GM21737 (cell line): ENCODE measurements around the gene TMEM117.

ENCODE experiments used
- ATAC-seq: cut with Tn5 transposase; IDR thresholded peaks from one replicate; pipeline ENCODE4 v1.9.1; 2021; ENCODE audit warnings: mild to moderate bottlenecking, moderate library complexity; ENCODE audit not compliant: unreplicated experiment

Gene TMEM117

DNA sequence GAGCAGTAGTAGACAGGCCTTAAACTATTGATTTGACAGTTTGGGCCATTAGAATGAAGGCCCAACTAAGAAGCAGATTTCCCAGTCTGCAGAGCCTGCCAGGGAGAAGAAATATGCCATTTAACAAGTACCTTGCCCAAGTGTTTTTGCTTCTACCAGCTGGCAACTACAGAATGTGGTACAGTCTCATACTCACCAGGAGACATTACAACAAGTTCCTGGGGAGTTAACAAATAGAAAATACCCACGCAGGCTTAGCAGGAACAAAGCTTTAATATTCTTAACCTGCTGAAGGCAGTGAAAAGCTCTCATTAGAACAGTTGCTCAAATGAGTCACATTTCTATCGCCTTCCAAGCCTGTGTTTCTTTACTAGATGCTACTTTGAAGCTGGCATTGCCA, 241.0 kb downstream of the TMEM117 start:
- no peak for ATAC-seq

- no peak for ATAC-seq
Observed at GRCh38 chr12:44077294-44077693, 241.4 kb downstream of the TMEM117 start.

DNA sequence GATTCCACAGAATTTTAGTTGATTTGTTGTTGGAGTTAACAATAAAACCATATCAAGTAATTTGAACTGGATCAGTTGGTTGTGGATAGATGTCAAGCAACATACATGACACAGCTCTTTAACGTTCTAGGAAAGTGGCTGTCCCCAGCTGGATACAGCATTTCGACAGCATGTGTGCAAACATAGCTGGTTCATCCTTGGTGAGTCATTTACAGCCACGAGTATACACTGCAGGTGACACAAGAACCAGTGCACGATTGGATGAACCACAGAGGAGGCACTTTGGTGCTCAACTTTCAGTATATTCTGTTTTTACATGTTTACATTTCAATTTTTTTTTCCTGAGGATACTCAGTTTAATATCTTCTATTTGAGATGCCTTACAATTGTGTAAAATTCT, 242.4 kb downstream of the TMEM117 start:
- no peak for ATAC-seq

GRCh38 chr12:44088647-44089046, 252.8 kb downstream of the TMEM117 start:
- ATAC-seq, result no peak

DNA sequence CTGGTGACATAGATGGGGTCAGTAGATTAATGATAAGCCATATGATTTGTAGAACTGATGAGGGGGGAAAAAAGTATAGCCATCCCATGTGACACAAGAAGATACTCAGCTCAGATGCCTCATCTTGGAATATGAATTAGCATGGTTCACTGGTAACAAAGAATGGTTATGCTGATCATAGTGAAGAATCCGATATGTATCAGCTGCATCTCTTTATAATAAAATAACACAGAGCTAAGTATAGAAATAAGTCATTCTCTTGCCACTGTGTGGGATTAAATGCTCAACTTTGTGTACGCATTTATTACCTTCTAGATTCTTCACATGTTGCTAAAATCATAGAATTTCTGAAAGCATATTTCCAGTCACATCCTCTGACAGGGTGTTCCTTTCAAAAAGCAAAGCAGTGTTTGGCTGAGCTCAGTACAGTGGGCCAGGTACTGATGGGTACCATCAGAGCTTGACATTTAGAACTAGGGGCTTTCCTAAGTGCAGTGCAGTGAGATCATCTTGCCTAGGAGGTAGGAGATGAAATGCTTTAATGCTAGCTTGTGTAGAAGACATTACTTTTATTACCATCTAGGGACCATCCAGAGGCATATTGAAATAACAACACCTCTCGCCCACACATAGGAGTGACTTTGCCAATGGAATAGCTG, 256.2 kb downstream of the TMEM117 start:
- ATAC-seq, result no peak

DNA sequence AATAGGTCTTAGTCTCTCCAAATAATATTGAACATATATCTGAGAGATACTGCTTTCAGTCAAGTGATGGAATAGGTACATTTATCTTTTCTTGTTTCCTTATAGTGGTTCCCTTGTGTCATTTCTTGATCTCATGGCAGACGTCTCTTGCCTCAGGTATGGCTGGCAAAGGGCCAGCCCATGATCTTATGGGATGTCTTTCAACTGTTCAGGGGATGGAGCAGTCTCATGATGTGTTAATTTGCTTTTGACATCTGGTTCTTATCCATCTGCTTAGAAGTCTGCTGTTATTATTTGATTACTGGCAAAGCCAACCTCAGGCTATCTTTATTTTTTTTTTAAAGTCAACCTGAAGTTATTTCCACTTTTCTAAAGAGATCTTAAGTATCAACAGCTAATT, 262.9 kb downstream of the TMEM117 start:
- no peak for ATAC-seq

- no peak for ATAC-seq
Observed at GRCh38 chr12:44099486-44099885, 263.6 kb downstream of the TMEM117 start.

GRCh38 chr12:44100264-44100663, 264.4 kb downstream of the TMEM117 start:
- ATAC-seq, result no peak

DNA sequence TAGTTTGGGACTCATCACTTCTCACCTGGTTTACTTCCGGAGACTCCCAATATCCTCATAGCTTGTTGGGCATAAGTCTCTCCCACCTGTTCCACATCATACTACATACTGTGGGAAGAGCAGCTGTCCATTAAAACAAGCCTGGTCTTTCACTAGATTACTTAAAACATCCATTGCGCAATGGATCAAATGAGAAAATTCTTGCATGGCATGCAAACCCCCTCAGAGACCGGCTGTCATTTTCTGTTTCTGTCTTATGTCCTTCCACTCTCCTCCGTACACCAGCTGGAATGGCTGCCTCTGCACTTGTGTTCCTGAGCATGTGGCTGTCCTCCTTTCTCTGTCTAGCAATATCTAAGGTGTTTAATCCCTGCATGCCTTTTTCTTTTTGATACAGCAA, 265.6 kb downstream of the TMEM117 start:
- no peak for ATAC-seq

- no peak for ATAC-seq
Observed at GRCh38 chr12:44114906-44115305, 279.0 kb downstream of the TMEM117 start.

DNA sequence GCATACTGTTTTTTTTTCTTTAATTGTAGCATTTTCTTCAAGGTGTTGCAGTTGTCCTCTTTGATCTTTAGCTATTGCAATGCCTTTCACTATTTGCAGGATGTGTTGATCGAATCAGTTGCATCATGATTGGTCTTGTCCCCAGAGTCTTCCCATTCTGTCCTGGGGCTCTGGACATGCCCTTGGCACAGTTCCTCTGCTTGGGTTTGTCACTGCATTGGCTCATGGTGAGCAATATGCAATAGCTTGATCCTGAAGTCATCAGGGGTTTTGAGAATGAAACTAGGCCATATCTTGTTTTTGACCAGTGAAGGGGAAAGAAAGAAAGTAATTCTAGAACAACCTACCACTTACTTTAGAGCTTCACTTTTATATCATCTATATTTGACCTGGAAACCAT, 281.5 kb downstream of the TMEM117 start:
- ATAC-seq, result no peak

DNA sequence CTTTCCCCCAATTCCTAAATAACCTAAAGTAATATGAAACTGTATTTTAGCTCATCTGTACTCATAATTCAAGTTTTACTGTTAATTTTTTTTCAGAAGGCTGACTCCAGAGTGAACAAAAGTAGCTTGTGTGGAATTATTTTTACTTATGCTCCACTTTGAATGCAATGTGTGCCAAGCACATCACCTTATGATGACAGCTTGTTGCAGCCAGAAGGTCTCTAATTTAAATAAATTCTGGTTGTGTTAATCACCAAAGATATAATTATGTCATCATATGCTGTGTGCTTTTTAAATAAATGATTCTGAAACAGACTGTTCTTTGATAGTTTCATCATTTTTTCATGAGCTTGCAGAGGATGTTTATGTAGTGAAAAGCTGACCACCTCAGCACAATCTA, 283.1 kb downstream of the TMEM117 start:
- no peak for ATAC-seq

GRCh38 chr12:44126806-44127205, 290.9 kb downstream of the TMEM117 start:
- no peak for ATAC-seq

GRCh38 chr12:44127966-44128710, 292.3 kb downstream of the TMEM117 start:
- ATAC-seq, result no peak

GRCh38 chr12:44143175-44143574, 307.3 kb downstream of the TMEM117 start:
- no peak for ATAC-seq

DNA sequence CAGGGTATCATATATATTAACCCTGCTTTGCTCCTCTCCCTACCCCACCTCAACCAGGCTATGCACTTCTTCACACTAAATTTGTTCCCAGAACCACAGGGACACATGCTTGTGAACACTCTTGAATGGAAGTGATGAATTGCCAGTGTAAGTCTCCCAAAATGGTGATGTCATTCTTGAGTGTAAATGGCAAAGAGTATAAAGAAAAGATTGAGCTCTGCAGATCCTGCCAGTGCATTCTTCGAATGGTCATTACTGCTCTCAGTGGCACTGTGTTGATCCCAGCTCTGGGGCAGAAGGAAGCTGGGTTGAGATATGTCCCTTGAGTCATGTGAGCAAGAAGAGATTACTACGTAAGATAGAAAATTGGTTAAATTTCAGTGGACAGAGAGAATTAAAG, 313.1 kb downstream of the TMEM117 start:
- ATAC-seq, result no peak

GRCh38 chr12:44154128-44154527, 318.2 kb downstream of the TMEM117 start:
- no peak for ATAC-seq

DNA sequence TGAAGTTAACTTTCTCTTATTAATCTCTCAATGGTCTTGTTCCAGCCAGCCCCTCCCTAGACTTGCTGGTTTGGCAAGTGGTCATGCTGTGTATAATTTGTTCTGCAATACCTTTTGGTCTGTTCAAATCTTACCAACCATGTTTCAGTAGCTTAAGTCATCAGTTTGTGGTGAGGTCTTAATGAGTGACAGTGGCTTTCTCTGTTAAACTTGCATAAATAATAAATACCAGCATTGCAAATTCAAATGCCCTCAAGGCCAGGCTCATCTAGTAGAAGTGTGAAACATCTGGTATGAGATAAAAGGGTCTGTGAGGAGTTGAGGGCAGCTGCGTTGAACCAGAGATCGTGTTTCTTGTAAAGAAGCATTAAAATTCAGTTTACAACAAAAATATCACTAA, 319.5 kb downstream of the TMEM117 start:
- no peak for ATAC-seq

GRCh38 chr12:44157359-44157758, 321.5 kb downstream of the TMEM117 start:
- ATAC-seq, result no peak

GRCh38 chr12:44158746-44159145, 322.9 kb downstream of the TMEM117 start:
- ATAC-seq, result no peak

DNA sequence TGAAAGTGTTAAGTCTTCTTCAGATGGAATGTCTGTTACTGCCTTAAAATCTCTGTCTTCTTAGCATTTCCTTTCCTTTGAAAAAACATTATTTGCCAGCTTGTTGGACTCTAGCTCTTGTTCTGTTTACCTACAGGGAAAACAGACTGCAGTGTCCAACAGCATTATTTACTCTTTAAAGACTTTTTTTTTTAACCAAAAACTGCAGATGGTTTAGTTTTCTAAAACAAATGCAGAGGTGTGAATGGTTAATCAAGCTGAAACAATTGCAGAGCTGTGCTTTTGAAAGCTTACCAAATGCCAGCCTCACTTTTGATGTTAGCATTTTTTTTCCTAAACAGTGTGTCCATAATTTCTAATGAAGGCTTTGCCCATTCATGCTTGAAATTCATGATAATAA, 323.3 kb downstream of the TMEM117 start:
- ATAC-seq, result no peak

- ATAC-seq, result no peak
Observed at GRCh38 chr12:44159862-44160261, 324.0 kb downstream of the TMEM117 start.

- ATAC-seq, result no peak
Observed at GRCh38 chr12:44162961-44163360, 327.1 kb downstream of the TMEM117 start.
